GM21390 (cell line): Measurements from ENCODE around the gene SAXO2.
A peak's percentile ranks its signal among the peaks of the same experiment; 100 is the strongest.
"Not testable (repeated sequence)": the region's sequence is repeated elsewhere in the genome, so short reads cannot be mapped to it uniquely, and the experiment has no call there.

Source experiments
- ATAC-seq: cut with Tn5 transposase; IDR thresholded peaks from one replicate; pipeline ENCODE4 v1.9.1; 2021; ENCODE audit not compliant: unreplicated experiment

Gene SAXO2

DNA sequence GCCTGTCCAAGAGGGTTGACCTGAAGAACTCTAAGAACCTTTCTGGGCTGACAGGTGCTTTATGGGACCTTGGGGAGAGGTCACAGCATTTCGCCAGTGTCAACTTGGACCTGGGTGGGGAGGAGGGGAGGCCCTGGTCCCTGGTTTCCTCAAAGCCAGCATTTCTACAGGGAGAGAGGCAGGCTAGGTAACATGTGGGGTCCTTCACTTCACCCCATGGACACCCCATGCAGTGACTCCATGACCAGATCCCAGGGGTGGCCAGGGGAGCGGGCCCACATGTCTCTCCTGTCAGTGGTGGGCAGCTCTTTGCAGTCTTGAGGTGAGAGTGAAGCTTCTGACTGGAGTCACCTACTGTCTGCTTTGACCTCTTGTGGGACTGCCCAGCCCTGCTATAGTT lies 50.8 kb downstream of the SAXO2 start:
- ATAC-seq = no peak

DNA sequence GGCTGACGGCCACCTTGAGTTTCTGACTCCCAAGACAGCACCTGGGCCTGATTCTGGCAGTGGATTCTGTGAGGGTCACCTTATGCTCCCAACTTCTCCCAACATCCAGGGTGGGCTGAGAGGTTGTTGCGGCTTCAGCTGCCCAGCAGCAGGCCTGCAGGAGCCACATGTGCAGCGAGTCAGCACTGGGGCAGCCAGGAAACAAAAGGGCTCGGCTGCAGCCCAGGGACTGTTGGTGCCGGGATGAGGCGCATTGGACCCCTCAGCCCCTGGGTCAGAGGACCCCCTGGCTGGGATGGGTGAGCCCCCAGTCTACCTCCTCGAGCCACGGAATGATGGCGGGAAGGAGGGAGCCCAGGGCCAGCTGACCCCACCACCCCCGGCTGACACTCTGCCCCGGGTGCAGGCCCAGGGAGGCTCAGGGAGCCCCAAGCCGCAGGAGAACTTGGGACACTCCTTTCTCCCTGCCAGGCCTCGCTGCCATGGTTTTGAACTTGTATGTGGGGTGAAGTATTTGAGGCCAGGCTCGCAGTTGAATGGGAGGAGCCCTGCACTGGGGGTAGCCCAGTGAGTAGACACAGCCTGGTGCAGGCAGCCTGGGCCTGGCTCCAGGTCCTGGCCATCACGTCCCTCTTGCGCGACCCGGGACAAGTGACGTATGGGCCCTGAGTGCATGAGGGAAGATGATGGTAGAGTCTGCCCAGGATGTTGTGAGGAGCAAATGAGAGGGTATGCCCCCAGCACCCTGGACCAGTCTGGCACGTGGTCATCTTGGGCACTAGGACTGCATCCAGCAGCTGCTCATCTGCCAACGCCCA lies 51.5 kb downstream of the SAXO2 start:
- ATAC-seq = not testable (repeated sequence)

DNA sequence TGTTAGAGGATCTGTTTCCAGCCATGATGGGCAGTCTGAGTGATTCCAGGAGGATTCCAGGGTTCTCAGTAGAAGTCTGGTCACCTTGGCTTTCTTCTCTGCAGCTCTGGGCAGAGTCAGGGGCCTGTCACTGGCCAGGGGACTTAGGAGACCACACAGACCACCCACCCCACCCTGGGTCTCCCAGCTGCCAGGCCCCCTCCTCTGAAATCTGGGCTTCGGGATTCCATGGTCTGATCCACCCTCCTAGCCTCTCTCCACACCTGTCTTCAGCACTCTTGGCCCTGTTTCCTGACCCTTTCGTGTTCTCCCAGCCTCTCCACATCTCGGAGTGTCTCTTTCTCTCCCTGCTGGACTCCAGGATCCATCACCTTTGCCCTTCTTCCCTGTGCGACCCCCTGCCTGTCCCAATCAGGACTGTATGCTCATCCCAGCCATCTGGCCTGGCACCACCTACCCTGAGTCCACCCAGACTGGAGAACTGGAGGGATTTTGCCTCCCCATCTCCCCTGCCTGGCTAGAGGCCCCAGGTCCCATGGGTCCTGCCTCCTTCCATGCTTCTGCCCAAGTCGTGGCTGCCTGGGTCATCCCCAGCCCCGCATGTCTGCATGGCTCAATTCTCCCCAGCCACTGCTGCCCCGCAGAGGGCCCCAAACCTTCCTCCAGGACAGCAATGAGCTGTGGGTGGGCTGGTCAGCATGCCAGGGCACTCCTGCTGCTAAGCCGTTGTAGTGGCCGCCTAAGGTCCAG lies 52.3 kb downstream of the SAXO2 start:
- no peak for ATAC-seq

DNA sequence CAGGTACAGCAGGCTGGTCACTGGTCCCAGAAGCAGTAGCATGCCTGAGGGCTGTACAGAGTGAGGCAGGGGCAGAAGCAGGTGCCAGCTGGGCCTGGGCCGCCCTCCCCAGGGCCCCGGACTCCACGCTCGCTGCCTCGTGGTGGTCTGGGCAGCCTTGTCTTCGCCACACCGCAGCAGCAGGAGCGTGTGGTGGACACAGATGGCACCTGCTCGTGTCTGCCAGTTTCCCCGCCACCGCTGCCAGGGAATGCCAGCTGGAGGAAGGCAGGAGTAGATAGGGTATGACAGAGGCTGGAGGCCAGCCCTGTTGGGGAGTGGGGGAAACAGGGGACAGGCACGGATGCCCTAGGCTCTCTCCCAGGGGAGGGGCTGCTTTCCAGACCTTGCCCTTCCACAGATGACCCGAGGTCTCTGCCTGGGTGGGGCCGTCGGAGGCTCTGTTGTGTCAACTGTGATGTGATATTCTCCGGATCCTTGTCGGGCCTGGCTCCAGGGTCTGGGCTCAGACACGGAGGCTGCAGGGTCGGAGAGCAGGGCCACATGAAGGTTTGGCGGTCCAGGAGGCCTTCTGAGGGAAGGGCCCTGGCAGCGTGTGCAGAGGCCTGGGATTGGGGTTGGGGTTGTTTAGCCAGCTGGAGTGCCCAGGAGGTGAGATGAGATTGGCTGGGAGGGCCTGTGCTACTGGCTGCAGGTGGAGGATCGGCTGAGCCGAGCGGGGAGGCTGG lies 53.1 kb downstream of the SAXO2 start:
- no peak for ATAC-seq

DNA sequence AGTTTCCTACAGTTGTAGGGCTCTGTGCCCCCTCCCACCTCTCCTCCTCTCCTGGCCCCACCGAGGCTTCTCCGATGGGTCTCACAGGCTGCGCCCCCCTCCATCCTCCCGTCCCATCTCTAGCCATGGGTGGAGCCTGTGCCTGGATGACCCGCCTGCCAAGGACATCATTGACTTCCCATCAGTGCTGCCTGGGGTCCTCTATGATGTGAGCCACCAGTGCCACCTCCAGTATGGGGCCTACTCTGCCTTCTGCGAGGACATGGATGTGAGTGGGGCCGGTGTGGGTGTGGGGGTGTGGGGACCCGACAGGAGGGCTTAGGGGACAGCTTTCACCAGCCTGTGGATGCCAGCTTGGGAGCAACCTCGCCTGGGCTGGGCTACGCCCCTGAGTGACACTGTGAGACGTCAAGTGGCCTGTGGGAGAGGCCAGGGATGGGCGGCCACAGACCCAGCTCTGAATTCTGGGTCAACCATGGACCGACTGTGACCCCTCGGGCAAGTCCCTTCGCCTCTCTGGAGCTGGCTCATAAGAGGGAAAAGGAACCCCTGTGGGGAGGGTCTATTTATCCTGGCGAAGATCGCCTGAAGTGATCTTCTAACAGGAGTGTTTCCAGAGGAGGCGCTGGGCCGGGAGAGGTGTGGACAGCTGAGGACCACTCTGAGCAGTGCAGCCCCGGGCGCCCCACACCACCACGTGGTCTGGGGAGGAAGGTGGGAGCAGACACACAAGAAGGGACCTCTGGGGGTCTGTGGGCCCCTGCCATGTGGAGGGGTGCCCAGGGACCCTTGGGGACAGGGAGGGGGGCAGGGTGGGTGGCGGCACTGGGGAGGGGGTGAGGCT lies 53.9 kb downstream of the SAXO2 start:
- not testable (repeated sequence) for ATAC-seq

DNA sequence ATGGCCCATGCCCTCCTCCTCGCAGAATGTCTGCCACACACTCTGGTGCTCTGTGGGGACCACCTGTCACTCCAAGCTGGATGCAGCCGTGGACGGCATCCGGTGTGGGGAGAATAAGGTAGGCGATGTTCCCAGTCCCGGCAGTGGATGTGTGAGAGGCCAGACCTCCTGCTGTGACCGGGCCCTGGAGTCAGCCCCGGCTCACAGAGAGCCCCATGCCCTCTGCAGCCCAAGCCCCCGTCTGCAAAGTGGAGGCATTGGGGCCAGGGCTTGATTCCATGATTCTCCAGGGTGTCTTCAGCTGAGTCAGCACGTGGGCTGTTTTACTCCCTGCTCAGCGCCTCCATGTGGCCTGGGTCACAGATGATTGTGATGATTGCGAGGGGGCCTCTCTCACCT lies 54.5 kb downstream of the SAXO2 start:
- ATAC-seq = no peak

DNA sequence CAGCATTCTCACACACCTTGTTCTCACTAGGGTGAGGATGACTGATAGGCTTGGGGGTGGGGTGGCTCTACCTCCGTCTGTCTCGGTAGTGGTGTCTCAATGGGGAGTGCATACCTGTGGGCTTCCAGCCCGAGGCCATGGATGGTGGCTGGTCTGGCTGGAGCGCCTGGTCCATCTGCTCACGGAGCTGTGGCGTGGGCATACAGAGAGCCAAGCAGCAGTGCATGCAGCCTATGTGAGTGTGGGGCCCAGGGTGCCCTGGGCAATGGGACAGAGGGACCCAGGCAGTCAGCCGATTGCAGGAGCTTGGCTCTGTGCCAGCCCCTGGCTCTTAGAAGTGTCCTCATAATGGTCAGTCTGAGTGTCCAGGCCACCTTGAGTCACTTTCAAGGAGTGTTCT lies 54.9 kb downstream of the SAXO2 start:
- ATAC-seq = not testable (repeated sequence)

DNA sequence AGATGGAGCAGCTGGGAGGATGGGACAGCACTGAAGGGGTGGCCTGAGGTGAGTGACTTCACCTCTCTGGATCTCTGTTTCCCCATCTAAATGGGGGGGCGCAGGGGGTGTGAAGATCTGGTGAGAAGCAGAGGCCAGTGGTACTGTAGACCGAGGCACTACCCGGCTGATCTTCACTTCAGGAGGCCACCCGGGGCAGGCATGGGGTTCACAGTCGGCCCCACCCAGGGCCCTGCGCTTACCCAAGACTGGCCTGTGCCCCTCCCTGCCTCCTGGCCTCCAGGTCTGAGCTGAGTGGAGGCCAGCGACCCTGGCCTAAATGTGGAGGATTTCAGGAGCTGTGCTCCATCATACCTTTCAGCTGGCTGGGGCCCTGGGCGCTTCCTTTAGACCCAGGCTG lies 55.7 kb downstream of the SAXO2 start:
- ATAC-seq = not testable (repeated sequence)

DNA sequence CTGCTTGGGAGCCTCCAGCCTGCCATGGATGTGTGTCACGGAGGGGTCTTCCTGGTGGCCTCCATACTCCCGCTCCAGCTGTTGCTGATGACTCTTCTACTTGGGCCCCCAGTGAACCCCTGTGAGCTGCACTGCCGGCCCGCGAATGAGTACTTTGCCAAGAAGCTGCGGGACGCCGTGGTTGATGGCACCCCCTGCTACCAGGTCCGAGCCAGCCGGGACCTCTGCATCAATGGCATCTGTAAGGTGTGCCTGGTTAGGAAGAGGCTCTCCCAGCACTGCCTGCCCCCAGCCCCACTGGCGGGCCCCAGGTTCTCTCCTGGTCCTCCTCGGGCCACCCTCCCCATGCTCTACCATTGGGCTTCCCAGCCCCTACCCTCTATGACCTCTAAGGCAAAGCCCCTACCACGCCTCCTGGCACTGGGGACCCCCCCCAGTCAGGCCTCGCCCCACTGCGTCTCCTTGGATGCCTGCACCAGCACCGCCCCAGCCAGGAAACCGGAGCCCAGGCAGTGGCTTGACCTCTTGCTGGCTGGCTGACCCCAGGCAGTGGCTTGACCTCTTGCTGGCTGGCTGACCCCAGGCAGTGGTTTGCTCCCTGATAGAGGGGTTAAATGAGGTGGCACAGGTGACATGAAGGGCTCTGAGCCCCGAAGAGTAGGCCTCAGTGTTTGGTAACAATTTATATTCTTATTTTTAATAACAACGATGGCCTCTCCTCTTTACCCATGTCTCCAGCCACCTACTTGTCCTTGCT lies 57.1 kb downstream of the SAXO2 start:
- not testable (repeated sequence) for ATAC-seq

DNA sequence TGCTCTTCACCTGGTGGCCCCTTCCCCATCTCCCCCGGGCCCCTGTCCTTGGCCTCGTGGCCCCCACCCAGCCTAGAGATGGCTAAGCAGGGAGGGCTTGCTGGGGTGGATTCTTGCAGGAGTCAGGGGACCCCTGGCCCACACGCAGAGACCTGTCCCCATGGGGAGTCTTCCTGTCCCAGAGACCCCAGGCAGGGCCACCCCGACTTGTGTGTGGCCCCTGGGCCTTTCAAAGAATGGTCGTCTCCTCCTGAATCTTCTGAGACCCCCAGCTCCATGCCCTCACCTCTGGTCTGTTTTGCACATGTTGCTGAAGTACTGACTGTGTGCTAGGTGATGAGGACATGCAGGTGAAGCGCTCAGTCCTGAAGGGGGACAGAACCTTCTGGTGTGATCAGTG lies 58.2 kb downstream of the SAXO2 start:
- ATAC-seq = not testable (repeated sequence)

DNA sequence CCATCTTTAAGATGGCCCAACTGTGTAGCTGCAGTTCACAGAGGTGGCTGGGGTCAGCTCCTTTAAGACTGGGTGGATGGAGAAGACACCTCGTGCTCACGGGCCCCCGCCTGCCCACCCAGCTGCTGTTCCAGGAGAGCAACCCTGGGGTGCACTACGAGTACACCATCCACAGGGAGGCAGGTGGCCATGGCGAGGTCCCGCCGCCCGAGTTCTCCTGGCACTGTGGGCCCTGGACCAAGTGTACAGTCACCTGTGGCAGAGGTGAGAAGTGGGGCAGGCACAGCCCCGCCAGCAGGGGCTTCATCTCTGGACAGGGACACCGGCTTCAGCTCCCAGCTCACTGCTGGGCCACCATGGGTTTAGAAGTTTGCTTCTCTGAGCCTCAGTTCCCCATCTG lies 59.9 kb downstream of the SAXO2 start:
- ATAC-seq = not testable (repeated sequence)

DNA sequence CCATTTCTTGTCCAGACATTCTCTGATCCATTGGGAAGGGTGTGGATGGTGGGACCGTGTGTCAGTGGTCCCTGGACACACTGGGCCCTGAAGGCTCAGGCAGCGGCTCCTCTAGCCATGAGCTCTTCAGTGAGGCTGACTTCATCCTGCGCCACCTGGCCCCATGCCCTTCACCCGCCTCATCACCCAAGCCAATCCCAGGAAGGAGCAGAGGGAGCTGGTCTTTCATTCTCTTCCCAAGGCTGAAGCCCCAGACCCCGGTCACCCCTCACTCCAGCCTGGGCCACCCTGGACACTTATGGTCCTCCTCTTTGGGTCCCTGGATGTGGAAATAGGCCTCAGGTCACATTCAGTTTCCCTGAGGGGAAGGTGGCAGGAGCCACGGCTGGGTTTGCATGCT lies 62.2 kb downstream of the SAXO2 start:
- not testable (repeated sequence) for ATAC-seq

DNA sequence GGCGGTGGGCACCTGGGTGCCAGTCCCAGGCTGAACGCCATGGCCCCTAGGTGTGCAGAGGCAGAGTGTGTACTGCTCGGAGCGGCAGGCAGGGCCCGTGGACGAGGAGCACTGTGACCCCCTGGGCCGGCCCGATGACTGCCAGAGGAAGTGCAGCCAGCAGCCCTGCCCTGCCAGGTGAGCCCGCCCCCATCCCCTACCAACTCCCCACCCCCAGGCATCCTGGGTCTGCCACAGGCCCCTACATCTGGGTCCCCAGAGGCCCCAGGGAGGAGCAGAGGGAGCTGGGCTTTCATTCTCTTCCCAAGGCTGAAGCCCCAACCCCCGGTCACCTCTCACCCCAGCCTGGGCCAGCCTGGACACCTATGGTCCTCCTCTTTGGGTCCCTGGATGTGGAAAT lies 63.0 kb downstream of the SAXO2 start:
- not testable (repeated sequence) for ATAC-seq

DNA sequence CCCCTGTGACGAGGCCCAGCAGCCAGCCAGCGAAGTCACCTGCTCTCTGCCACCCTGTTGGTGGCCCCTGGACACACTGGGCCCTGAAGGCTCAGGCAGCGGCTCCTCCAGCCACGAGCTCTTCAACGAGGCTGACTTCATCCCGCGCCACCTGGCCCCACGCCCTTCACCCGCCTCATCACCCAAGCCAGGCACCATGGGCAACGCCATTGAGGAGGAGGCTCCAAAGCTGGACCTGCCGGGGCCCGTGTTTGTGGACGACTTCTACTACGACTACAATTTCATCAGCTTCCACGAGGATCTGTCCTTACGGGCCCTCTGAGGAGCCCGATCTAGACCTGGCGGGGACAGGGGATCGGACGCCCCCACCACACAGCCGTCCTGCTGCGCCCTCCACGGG lies 64.3 kb downstream of the SAXO2 start:
- not testable (repeated sequence) for ATAC-seq

DNA sequence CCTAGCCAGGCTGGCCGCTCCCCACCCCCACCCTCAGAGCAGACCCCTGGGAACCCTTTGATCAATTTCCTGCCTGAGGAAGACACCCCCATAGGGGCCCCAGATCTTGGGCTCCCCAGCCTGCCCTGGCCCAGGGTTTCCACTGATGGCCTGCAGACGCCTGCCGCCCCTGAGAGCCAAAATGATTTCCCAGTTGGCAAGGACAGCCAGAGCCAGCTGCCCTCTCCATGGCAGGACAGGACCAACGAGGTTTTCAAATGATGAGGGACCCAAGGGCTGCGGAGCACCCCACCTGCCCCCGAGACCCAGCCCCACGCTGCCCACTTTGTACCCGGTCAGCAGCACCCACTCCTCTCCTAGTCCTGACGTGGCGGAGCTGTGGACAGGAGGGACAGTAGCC lies 64.8 kb downstream of the SAXO2 start:
- not testable (repeated sequence) for ATAC-seq

DNA sequence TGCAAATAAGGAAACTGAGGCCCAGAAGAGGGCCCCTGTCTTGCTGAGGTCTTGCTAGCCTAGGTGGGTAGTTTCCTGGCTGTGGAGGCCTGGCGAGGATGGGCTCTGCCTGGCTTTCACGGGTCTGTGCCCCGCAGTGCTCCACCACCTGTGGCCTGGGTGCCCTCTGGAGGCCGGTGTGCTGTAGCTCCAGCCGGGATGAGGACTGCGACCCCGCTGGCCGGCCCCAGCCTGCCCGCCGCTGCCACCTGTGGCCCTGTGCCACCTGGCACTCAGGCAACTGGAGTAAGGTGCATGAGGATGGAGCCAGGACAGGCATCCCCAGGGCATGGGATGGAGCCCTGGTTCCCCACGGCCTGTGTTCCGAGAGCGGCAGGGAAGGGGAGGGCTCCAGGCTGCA lies 66.4 kb downstream of the SAXO2 start:
- ATAC-seq = not testable (repeated sequence)

DNA sequence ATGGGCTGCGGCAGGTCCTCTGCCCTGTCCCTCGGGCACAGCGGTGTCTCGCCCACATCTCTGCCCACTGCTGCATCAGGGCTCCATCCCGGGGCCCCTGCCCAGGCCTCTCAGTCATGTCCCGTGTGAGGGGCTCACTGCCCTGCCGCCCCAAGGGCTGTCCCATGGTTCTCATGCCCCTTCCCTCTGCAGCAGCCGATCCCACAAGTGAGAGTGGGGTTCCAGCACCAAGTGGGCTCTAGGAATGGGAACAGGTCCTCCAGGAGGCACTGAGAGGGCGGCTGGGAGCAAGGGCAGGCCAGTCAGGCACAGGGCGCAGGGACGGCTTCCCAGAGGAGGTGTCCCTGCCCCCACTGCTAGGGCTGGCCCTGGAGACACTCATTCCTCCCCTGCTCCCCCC lies 68.3 kb downstream of the SAXO2 start:
- ATAC-seq = not testable (repeated sequence)

DNA sequence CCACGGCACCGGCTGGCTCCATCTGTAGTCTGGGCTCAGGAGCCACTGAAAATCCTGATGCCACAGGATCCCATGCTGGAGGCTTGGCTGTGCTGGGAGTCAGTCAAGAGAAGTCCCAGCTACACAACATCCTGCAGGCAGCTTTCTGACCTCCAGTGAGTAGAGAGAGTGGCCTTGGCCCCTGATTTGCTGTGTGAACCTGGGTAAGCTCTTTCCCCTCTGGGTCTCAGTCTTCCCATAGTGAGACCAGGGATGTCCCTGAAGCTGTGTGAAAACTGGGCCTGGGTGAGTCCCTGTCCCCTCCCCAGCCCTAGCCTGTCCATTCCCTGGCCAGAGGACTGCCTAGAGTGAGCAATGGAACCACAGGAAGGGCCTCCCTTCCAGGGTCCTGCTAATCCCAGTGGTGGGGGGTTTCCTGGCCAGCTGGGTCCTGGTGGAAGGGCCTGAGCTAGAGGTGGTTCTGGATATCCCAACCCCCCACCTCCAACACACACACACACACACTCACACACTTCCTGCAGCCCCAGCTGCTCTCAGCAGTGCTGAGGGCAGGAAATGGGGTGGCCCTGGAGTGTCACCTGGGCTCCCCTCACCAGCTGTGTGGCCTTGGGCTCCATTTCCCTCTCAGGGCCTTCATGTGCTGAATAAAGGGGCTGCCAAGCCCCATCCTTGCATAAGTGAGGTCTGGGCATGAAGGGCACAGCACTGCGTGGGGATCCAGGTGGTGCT lies 69.1 kb downstream of the SAXO2 start:
- peak; percentile 70 for ATAC-seq
